K562 (cell line): ENCODE results near the gene PIH1D1. TPM values are rescaled to one million over a fixed set of nuclear protein-coding genes. Genes with fewer than 3 reads are reported as not detected.
A peak's percentile ranks its signal among the peaks of the same experiment; 100 is the strongest.

Source experiments
- ZBTB40 ChIP-seq, 2 experiments: fragments of 450-650 bp in 1 of 2; sonication (generic) in 1 of 2; formaldehyde crosslinking in 1 of 2; IDR thresholded peaks; 2 replicates each; pipeline versions ENCODE4 v1.7.1 to v1.9.0; 2016 to 2022; ENCODE audit warnings: inconsistent platforms in 1 of 2, mild to moderate bottlenecking in 1 of 2, missing genetic modification reagents in 1 of 2
- polyA plus RNA-seq, 8 experiments: library from polyadenylated mRNA; depleted of rRNA in 4 of 8; stranded (reverse) in 5 of 8; unstranded in 3 of 8; fragments of >200 nt; fragmentation: Nextera tagmentation in 2 of 8; fragmentation: Illumina TruSeq in 1 of 8; extraction: Ambion mirVana in 2 of 8; extraction: Trizol in 1 of 8; gene quantifications; 2 replicates each; pipeline versions ENCODE4 v1.2.1 to v1.2.3, GENCODE V29; 2011 to 2014; ENCODE audit warnings: inconsistent platforms in 1 of 8, missing spikeins in 1 of 8
- total RNA-seq, 7 experiments: library from RNA; depleted of rRNA in 6 of 7; stranded (reverse); fragments of >200 nt in 6 of 7; fragmentation: Illumina TruSeq in 2 of 7; extraction: Trizol in 2 of 7; gene quantifications; 2 replicates each; pipeline versions ENCODE4 v1.2.1 to v1.2.3, GENCODE V29; 2011 to 2021; ENCODE audit warnings: low replicate concordance in 1 of 7

The PIH1D1 gene
- total and polyA plus RNA-seq, 9 of the 15 experiments (the other 6 are each of a cell fraction or from before 2014, with no cell fraction given), result 26.5 to 224 (median 137) TPM

DNA sequence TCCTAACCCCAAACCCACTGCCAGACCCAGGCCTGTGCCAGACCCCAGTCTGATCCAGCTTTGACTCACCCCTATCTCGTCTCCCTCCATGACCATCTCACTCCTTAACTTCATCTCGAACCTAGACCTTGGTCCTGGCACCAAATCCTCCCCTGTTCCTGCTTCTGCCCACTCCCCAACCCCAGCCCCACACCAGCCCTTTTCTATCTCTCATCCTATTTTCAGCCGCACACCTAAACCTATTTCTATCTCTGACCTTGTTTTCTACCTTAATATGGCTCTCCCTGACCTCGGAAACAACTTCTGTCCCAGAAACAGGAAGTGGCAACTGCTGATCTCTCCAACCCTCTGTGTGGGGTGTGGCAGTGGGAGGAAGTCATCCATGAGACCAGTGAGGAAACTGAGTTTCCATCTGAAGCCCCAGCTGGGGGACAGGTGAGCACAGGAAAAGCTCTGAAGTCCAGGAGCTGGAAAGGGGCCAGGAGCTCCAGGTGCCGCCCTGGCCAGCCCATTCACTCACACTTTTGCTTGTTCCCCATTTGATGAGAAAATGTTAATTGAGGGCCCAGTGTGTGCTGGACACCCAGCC, 42.1 kb downstream of the PIH1D1 start (continued):
- TF ChIP-seq ZBTB40 (IDR thresholded peaks at IDR 0.05), result peak; percentile 65
- no peak for TF ChIP-seq ZBTB40 (CRISPR knock-in tag; IDR thresholded peaks at IDR 0.05)
